ENCODE results near the gene RBFOX2. TPM values are rescaled to one million over a fixed set of nuclear protein-coding genes. Genes with fewer than 3 reads are reported as not detected.

RBFOX2 gene
- total and polyA plus RNA-seq, 2 of the 8 experiments (the other 6 are each of a cell fraction or from before 2014, with no cell fraction given), result 121 to 122 TPM

DNA sequence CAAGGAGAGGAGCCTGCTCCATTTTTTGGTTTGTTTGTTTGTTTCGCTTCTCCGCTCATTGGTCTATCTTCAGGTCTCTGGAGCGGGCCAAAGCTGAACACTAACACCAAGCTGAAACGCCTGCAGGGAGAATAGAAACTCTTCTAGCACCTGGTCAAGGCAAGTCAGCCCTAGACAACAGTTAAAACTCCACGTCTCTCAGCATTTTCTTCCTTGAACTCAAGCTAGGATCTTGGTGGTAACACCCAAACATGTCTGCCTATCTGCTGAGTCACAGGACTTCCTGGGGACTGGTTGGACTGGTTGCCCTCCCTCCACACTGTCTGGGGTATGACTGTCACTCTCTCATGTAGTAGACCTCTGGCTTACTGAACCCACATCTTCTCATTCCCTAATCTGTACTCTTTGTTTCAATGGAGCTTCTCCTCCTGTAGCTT, 23.9 kb upstream of the RBFOX2 start (continued):
- no peak for TF ChIP-seq ZNF274 (IDR thresholded peaks at IDR 0.05; ENCODE audit: borderline replicate concordance, extremely low read depth, low read length)

Measured in H1 (cell line).